Trophoblast cell (in vitro differentiated cells and primary cell): Measurements from ENCODE around the gene FOXR2.

ENCODE experiments used
- DNase-seq, 2 donors: peaks; one replicate each; pipeline ENCODE4 v3.0.0-alpha.2; 2016
- H2AFZ ChIP-seq: 2 replicates; pipeline ENCODE4 v1.6.1; 2013; ENCODE audit warnings: low read length, moderate library complexity, mild to moderate bottlenecking; ENCODE audit not compliant: insufficient read depth, poor library complexity
- H2AK5ac ChIP-seq: 2 replicates; pipeline ENCODE4 v1.6.1; 2013; ENCODE audit warnings: mild to moderate bottlenecking, low read length
- H2BK120ac ChIP-seq: 2 replicates; pipeline ENCODE4 v1.6.1; 2013; ENCODE audit warnings: low read length, mild to moderate bottlenecking, moderate library complexity; ENCODE audit not compliant: insufficient read depth, poor library complexity
- H2BK12ac ChIP-seq: 2 replicates; pipeline ENCODE4 v1.6.1; 2013; ENCODE audit warnings: mild to moderate bottlenecking, low read length, moderate library complexity
- H2BK5ac ChIP-seq: 2 replicates; pipeline ENCODE4 v1.6.1; 2013; ENCODE audit warnings: low read length, low read depth, moderate library complexity, mild to moderate bottlenecking; ENCODE audit not compliant: poor library complexity
- H3K14ac ChIP-seq: 2 replicates; pipeline ENCODE4 v1.6.1; 2013; ENCODE audit warnings: mild to moderate bottlenecking, low read length
- H3K18ac ChIP-seq: 2 replicates; pipeline ENCODE4 v1.6.1; 2013; ENCODE audit warnings: mild to moderate bottlenecking, low read length
- H3K23ac ChIP-seq: 2 replicates; pipeline ENCODE4 v1.6.1; 2013; ENCODE audit warnings: low read length
- H3K27ac ChIP-seq: 2 replicates; pipeline ENCODE4 v1.5.1; 2013; ENCODE audit warnings: low read depth, mild to moderate bottlenecking, inconsistent platforms, low read length, moderate library complexity
- H3K27me3 ChIP-seq: 2 replicates; pipeline ENCODE4 v1.6.1; 2013; ENCODE audit warnings: inconsistent platforms, mild to moderate bottlenecking, low read length, moderate library complexity; ENCODE audit not compliant: insufficient read depth
- H3K36me3 ChIP-seq, 2 experiments: 1 replicate in 1 of 2; 2 replicates in 1 of 2; pipeline ENCODE4 v1.6.1; 2013; ENCODE audit warnings: low read length in 2 of 2, mild to moderate bottlenecking in 2 of 2, moderate library complexity in 1 of 2; ENCODE audit not compliant: insufficient read depth in 2 of 2, control insufficient read depth in 1 of 2
- H3K4ac ChIP-seq: 2 replicates; pipeline ENCODE4 v1.6.1; 2013; ENCODE audit warnings: low read depth, mild to moderate bottlenecking, low read length, moderate library complexity
- H3K4me1 ChIP-seq, 2 experiments: 1 replicate in 1 of 2; 2 replicates in 1 of 2; pipeline ENCODE4 v1.6.1; 2013; ENCODE audit warnings: low read length in 2 of 2, mild to moderate bottlenecking in 2 of 2, moderate library complexity in 1 of 2; ENCODE audit not compliant: insufficient read depth in 2 of 2, control insufficient read depth in 1 of 2
- H3K4me2 ChIP-seq: 2 replicates; pipeline ENCODE4 v1.6.1; 2013; ENCODE audit warnings: inconsistent platforms, mild to moderate bottlenecking, low read length, moderate library complexity
- H3K4me3 ChIP-seq: 2 replicates; pipeline ENCODE4 v1.5.1; 2013; ENCODE audit warnings: mild to moderate bottlenecking, low read depth, low read length, inconsistent platforms
- H3K79me1 ChIP-seq: one replicate; pipeline ENCODE4 v1.6.1; 2013; ENCODE audit warnings: low read length
- H3K79me2 ChIP-seq: 2 replicates; pipeline ENCODE4 v1.6.1; 2013; ENCODE audit warnings: low read length, mild to moderate bottlenecking; ENCODE audit not compliant: control insufficient read depth, insufficient read depth, poor library complexity
- H3K9ac ChIP-seq: 2 replicates; pipeline ENCODE4 v1.6.1; 2013; ENCODE audit warnings: mild to moderate bottlenecking, low read length
- H3K9me3 ChIP-seq: 2 replicates; pipeline ENCODE4 v1.6.1; 2013; ENCODE audit warnings: low read depth, mild to moderate bottlenecking, control low read depth, inconsistent platforms, low read length; ENCODE audit not compliant: insufficient read depth
- H4K12ac ChIP-seq: 2 replicates; pipeline ENCODE4 v1.6.1; 2013; ENCODE audit warnings: low read depth, mild to moderate bottlenecking, low read length, moderate library complexity
- H4K8ac ChIP-seq: 2 replicates; pipeline ENCODE4 v1.6.1; 2013; ENCODE audit warnings: low read depth, mild to moderate bottlenecking, low read length, moderate library complexity
- H4K91ac ChIP-seq: one replicate; pipeline ENCODE4 v1.6.1; 2013; ENCODE audit warnings: low read depth, mild to moderate bottlenecking, low read length, moderate library complexity
- WGBS: extraction: QIAGEN DNeasy Blood & Tissue Kit; methylation state at CpG from one replicate; pipeline ENCODE4 v1.1.7; 2013; ENCODE audit warnings: missing lambda C conversion rate; ENCODE audit not compliant: insufficient read length, insufficient coverage; ENCODE audit errors: extremely low coverage; 5-methylcytosine and 5-hydroxymethylcytosine counted together

Gene FOXR2

GRCh38 chrX:55636109-55636508 is 12.9 kb downstream of the FOXR2 start:
- Histone ChIP-seq H3K4me3 (no peak overlapping the region), H3K79me2 (no peaks in the 10 kb centered on the region), H2BK12ac (no peak overlapping the region), H3K14ac (no peak overlapping the region), H3K9ac (no peak overlapping the region), H4K91ac (no peak overlapping the region), H2BK5ac (no peak overlapping the region), H3K27ac (no peak overlapping the region), H3K27me3 (no peaks in the 10 kb centered on the region), H4K12ac (no peak overlapping the region), H3K4me1 (no peaks in the 10 kb centered on the region), H4K8ac (no peak overlapping the region), H3K4me2 (no peak overlapping the region), H2AK5ac (no peak overlapping the region), H3K36me3 (no peaks in the 10 kb centered on the region), H3K79me1 (no peaks in the 10 kb centered on the region), H3K23ac (no peak overlapping the region), H2BK120ac (no peak overlapping the region), H3K9me3 (peaks cover 5% of the 10 kb centered on the region), H3K4ac (no peak overlapping the region), H3K18ac (no peak overlapping the region), H2AFZ (no peak overlapping the region)
- DNase-seq, result no peak
- WGBS, result no CpG with 5 or more reads among the region's 8 CpGs

- Histone ChIP-seq H3K23ac (no peak overlapping the region), H3K9me3 (peaks cover 5% of the 10 kb centered on the region), H3K14ac (no peak overlapping the region), H3K4me2 (no peak overlapping the region), H3K79me1 (no peaks in the 10 kb centered on the region), H2BK120ac (no peak overlapping the region), H3K18ac (no peak overlapping the region), H2AFZ (no peak overlapping the region), H3K27ac (no peak overlapping the region), H4K12ac (no peak overlapping the region), H2AK5ac (no peak overlapping the region), H4K8ac (no peak overlapping the region), H3K4me3 (no peak overlapping the region), H3K79me2 (no peaks in the 10 kb centered on the region), H3K27me3 (no peaks in the 10 kb centered on the region), H3K36me3 (no peaks in the 10 kb centered on the region), H3K9ac (no peak overlapping the region), H2BK5ac (no peak overlapping the region), H3K4ac (no peak overlapping the region), H3K4me1 (no peaks in the 10 kb centered on the region), H2BK12ac (no peak overlapping the region), H4K91ac (no peak overlapping the region)
- no peak for DNase-seq
- WGBS, result no CpG with 5 or more reads among the region's 1 CpG
These were observed 15.7 kb downstream of the FOXR2 start for GRCh38 chrX:55638933-55639332.

- Histone ChIP-seq H4K12ac (no peak overlapping the region), H3K4ac (no peak overlapping the region), H3K4me3 (no peak overlapping the region), H3K27ac (no peak overlapping the region), H2BK12ac (no peak overlapping the region), H3K9ac (no peak overlapping the region), H3K36me3 (no peaks in the 10 kb centered on the region), H2AK5ac (no peak overlapping the region), H3K18ac (no peak overlapping the region), H3K23ac (no peak overlapping the region), H3K27me3 (no peaks in the 10 kb centered on the region), H3K4me1 (no peaks in the 10 kb centered on the region), H3K14ac (no peak overlapping the region), H2BK5ac (no peak overlapping the region), H3K4me2 (no peak overlapping the region), H3K79me2 (no peaks in the 10 kb centered on the region), H2AFZ (no peak overlapping the region), H3K9me3 (peaks cover 7% of the 10 kb centered on the region), H4K8ac (no peak overlapping the region), H4K91ac (no peak overlapping the region), H2BK120ac (no peak overlapping the region), H3K79me1 (no peaks in the 10 kb centered on the region)
- DNase-seq, result no peak
- WGBS, result no CpG with 5 or more reads among the region's 4 CpGs
These were observed 17.7 kb downstream of the FOXR2 start for GRCh38 chrX:55640854-55641253.

- no peak overlapping the region for H2AK5ac ChIP-seq
- no peaks in the 10 kb centered on the region for H3K4me1 ChIP-seq
- no peak overlapping the region for H3K9ac ChIP-seq
- no peaks in the 10 kb centered on the region for H3K36me3 ChIP-seq
- H2BK120ac ChIP-seq, result no peak overlapping the region
- peaks cover 9% of the 10 kb centered on the region for H3K9me3 ChIP-seq
- no peak overlapping the region for H4K91ac ChIP-seq
- no CpG with 5 or more reads among the region's 5 CpGs for WGBS
- no peak overlapping the region for H2BK5ac ChIP-seq
- H4K8ac ChIP-seq, result no peak overlapping the region
- no peak overlapping the region for H2BK12ac ChIP-seq
- no peak overlapping the region for H3K18ac ChIP-seq
- H3K4me2 ChIP-seq, result no peak overlapping the region
- no peaks in the 10 kb centered on the region for H3K79me1 ChIP-seq
- no peak overlapping the region for H3K4me3 ChIP-seq
- H2AFZ ChIP-seq, result no peak overlapping the region
- H3K23ac ChIP-seq, result no peak overlapping the region
- no peaks in the 10 kb centered on the region for H3K79me2 ChIP-seq
- no peak overlapping the region for H3K4ac ChIP-seq
- H4K12ac ChIP-seq, result no peak overlapping the region
- H3K14ac ChIP-seq, result no peak overlapping the region
- DNase-seq, result no peak
- H3K27me3 ChIP-seq, result no peaks in the 10 kb centered on the region
- H3K27ac ChIP-seq, result no peak overlapping the region
These were observed 25.2 kb downstream of the FOXR2 start for GRCh38 chrX:55648434-55648833.
